DND-41 (cell line): Measurements from ENCODE around the gene JDP2.

Source experiments
- CTCF ChIP-seq: IDR thresholded peaks from 2 replicates; pipeline ENCODE4 v1.5.1; 2012; ENCODE audit warnings: borderline replicate concordance, low read length, moderate library complexity, mild to moderate bottlenecking; ENCODE audit not compliant: poor library complexity, severe bottlenecking; ENCODE audit errors: extremely low read depth
- EZH2 ChIP-seq: IDR thresholded peaks from 3 replicates; pipeline ENCODE4 v1.6.1; 2012; ENCODE audit warnings: borderline replicate concordance, low read depth, mild to moderate bottlenecking, moderate library complexity, low read length, inconsistent platforms; ENCODE audit not compliant: severe bottlenecking

GRCh38 chr14:75425446-75425845, 2.4 kb upstream of the JDP2 start:
- TF ChIP-seq CTCF, result no peak
- TF ChIP-seq EZH2, result no peak
